NCI-H1092 (cell line): ENCODE data around the gene SENP1.
A peak's percentile ranks its signal among the peaks of the same experiment; 100 is the strongest.

Source experiments
- DNase-seq: peaks from one replicate; lab custom pipeline; 2025; lab: John Stamatoyannopoulos, UW

SENP1 gene

DNA sequence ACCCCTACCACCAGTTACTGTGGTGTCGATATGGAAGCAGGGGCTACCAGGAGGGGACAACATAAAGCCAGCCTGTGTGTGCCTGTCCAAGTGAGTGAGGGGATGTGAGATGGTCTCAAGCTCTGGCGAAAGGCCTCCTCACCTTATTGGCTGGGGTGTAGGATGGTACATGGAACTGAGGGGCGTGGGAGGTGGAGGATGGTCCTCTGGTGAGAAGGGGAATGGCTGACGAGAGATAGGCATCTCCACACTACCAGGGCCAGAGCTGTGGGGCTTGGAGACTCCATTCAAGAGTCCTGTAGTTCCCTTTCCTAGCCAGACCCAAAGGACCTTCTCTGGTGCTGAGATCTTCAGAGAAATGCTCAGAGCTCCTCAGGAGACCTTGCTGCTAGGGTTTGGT, 69.1 kb downstream of the SENP1 start:
- DNase-seq = no peak

DNA sequence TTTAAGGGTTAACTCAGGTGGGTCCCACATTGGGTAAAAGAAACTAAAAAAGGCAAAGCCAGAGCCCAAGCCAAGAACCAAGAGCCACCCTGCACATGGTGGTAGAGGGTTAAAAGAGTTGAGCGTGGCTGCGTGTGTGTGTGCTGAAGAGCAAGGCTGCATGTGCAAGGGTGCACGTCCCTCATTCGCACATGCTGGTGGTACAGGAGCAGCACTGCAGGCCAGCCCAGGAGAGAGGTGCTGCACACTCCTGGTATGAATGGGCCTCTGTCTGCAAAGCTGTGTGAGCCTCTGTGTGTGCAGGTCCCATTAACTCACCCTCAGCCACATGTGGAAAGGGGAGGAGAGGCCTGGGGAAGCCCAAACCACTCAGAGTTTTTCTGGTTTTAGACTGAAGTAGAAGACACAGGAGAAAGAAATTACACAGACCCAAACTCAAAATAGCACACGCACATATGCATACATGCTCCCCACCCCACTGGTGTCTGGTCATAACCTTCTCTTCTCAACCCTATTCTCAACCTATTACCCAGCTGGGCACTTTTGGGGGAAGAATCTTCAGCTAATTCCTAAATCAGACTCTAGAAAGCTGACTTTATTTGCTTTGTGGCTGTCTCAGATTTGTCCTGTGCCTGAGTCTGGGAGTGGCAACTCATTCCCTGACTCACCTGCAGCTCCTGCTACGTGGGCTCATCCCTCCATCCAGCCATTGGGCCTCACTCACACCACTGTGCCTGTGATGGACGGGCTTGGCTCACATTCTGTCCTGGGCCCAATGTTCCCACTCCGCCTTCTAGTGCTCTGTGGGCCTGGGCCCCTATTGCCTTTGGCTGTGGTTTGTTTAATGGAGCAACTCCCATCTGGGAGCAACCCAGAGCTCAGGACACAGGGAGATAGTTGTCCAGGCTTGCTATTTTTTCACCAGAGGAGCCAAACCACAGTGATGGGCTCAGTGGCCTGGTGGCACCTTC, 70.8 kb downstream of the SENP1 start:
- DNase-seq = no peak

GRCh38 chr12:48033451-48033850, 72.4 kb downstream of the SENP1 start:
- no peak for DNase-seq

- DNase-seq = no peak
Observed at GRCh38 chr12:48032597-48032996, 73.3 kb downstream of the SENP1 start.

- DNase-seq = no peak
Observed at GRCh38 chr12:48031135-48031960, 74.5 kb downstream of the SENP1 start.

- DNase-seq = no peak
Observed at GRCh38 chr12:48030173-48030650, 75.7 kb downstream of the SENP1 start.

DNA sequence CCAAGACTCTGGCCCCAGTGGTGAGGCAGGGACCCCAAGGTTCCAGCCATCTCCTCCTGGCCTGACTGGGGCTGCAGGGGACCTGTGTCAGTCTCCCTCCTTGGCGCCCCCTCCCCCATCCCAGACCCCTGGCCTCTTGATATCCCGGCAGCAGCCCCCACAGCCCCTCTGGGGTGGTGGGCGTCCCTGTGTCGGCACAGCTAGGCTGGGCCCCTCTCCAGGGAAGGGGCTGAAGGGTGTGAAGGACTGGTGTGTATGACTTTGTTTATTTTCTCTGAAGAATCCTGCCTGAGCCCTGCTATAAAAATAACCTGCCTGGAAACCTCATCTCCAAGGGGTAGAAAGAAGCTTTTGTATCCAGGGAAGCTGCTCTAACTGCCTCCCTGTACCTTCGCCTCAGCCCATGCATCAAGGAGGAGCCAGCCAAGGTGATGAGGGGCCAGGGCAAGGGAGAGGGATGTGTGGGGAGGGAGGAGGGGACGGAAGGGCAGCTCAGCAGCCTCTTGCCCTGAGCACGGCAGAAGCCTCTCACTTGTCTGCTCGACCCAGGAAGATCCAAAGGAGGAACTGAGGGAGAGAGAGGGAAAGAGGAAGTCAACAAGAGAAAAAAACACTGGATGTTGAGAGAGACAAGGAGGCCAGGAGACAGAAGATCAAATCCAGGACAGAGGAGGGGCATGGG, 76.2 kb downstream of the SENP1 start:
- no peak for DNase-seq

GRCh38 chr12:48028541-48029431, 77.1 kb downstream of the SENP1 start:
- no peak for DNase-seq

DNA sequence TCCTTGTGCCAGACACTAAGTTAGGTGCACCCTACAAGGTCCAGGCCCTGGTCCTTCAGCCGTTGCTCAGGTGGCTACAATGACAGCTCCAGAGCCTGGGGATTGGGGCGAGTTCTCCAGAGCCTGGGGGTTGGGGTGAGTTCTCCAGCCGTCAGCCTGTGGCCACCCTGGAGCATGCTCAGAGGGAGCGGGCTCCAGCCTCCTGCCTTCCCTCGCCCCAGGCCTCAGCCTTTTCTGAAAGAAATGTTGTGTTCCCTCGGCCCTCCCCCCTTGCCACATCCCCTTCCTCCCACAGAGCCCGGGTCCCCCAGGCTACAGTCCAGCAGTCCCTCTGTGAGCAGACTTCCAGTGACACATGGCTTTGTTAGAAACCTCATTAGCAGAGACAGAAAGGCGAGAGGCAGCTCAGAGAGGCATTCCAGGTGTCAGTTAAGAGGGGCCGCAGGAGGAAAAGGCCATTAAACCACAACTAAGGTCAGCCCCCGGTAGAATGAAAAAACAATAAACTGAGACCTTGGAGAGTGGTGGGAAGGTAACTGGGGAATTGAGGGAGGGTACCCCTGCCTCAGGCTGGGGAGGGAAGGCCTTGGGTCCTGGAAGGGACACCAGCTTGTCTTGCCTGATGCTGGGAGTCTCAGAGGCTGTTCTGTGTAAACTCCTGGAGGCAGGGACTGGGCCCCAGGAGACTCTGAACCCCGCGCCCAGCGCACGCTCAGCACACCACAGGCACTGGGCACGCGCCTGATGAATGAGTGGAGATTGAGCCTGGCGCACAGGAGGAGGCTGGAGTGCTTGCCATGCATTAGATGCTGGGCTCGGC, 78.5 kb downstream of the SENP1 start:
- DNase-seq = no peak

- no peak for DNase-seq
Observed at GRCh38 chr12:48026060-48026827, 79.6 kb downstream of the SENP1 start.

GRCh38 chr12:48025281-48025680, 80.6 kb downstream of the SENP1 start:
- no peak for DNase-seq

GRCh38 chr12:48024735-48025134, 81.1 kb downstream of the SENP1 start:
- no peak for DNase-seq

GRCh38 chr12:48023386-48023785, 82.5 kb downstream of the SENP1 start:
- peak; percentile 30 for DNase-seq

GRCh38 chr12:48022676-48023385, 83.0 kb downstream of the SENP1 start:
- no peak for DNase-seq

DNA sequence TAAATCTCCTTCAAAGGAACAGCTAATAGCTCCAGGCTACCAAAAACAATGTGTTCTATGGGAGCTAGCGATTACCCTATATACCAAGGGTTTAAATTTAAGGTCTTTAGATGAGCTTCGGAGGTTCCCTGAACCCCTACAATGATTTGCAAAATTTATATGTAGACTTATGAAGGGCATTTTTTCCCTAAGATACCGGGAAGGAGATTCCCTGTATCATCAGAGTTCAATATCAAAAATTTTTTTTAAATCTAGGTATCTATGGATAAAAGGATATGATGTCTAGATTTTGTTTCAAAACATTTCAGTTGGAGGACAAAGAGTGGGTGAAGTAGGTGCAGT, 83.7 kb downstream of the SENP1 start:
- no peak for DNase-seq

DNA sequence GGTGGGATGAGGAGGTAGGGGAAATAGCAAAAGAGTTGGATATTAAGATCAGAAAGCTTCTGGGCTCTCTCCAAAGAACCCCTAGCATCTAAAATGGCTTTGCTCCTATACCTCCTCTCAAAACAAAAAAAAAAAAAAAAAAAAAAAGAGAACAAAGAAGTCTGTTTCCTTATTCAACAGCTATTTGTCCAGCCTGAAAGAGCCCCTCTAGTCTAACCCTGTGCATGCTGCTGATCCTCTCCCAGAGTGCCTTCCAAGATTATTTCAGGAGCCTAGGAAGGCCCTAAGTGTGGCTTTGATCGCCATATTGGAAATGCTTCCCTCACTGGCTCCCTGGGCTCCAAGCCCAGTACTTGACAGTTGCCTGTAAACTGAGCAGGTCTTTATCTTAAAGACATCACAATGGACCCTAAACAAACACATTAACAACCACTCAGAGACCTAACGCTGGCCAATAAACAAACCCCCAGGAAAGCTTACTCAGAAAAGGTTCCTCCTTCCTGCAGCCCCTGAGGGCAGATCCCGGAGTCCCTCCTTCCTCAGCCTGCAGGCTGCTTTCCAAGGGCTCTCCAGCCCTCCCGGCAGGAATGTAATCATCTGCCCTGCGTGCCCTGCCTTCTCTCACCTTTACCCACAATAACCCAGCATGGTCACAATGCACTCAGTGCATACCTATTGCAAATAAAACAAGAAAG, 84.2 kb downstream of the SENP1 start:
- DNase-seq = no peak

- no peak for DNase-seq
Observed at GRCh38 chr12:48019639-48020265, 86.1 kb downstream of the SENP1 start.

- DNase-seq = no peak
Observed at GRCh38 chr12:48018618-48018995, 87.3 kb downstream of the SENP1 start.
